LoVo (cell line): ENCODE measurements around the gene RPP30.
A peak's percentile ranks its signal among the peaks of the same experiment; 100 is the strongest.
"Not testable (repeated sequence)": the region's sequence is repeated elsewhere in the genome, so short reads cannot be mapped to it uniquely, and the experiment has no call there.

ENCODE experiments used
- DNase-seq: peaks from one replicate; pipeline ENCODE4 v3.0.0-alpha.2; 2016; ENCODE audit warnings: low spot score

The RPP30 gene

DNA sequence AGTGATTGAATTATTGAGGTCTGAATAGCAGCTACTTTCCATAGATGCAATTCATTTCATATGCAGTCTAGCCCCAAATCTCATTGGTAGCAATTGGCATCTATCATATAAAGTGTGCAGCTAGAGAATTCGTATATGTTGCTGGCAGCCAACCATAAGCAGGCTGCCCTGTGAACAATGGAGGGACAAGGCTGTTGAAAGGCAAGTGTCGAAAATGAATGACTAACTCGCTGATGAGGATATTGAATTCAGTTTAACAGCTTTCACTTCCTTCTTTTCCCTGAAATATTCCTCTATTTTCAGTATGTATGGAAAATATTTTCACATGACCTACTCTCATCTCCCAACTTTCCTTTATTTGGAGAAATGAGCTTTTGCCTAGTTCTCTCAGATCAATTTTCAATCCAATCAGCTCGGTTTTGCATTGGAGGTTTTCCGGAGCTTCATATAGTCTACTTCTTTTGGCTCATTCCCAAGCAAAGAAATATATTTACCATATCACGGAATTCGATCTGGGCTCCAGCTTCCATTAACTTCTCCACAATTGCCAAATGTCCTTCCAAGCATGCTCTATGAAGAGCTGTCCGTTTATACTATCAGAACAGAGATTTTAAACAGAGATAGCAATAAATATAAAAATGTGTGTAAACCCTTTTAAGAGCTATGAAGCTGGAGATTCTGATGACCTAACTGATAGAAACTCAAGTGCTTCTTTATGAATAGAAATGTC, 45.6 kb downstream of the RPP30 start:
- no peak for DNase-seq

DNA sequence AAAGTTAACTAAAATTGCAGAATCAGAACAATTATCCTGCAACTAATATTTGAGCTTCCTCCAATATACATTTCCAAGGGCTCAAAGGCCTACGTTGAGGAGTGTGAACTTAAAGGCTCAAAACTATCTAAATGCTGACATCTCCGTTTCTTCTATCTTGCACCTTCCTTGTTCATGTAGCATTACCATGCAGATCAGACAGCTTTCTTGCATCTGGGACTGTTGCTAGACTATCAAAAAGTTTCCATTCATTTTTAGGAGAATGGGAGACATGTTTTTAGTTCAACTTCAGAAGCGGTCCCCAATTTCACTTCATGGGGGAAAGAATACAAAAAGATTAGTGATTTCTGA, 46.2 kb downstream of the RPP30 start:
- DNase-seq = no peak

DNA sequence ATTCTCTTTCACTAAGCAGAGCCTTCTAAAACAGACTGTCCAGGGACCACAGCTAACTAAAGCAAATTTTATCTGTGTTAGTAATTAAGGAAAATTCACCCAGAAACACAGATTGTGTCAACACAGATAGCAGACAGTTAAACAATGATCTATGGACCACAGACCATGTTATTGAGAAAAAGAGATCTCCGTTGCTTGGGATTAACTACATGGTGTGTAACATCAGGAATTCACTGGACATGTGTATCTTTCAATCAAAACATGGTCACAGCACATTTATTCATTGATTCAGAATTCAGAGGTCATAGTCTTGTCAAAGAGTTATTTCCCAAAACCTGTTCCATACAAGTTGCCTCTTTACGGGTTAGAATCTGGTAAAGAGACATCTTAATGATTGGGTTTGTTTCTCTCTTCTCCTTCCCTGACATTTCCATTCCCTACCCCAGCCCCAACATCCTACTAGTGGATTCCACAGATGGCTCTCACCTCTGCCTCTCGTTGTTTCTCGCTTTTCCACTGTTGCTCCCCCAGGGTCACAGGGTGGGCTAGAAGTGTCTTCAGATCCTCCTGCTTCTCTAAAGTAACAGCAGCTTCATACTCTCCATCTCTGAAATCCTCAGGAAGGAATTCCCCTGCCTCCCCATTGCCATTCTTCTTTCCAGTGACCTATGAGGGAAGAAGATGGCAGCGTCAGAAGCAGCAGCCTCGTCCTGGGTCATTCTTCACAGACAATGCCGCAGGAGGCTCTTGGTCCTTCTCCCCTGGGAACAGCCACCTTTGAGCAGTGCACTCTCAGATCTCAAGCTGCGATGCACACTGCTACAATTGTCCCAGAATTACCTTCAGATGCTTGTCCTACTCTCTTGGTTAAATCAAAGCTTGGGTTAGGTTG, 48.2 kb downstream of the RPP30 start:
- DNase-seq = no peak

DNA sequence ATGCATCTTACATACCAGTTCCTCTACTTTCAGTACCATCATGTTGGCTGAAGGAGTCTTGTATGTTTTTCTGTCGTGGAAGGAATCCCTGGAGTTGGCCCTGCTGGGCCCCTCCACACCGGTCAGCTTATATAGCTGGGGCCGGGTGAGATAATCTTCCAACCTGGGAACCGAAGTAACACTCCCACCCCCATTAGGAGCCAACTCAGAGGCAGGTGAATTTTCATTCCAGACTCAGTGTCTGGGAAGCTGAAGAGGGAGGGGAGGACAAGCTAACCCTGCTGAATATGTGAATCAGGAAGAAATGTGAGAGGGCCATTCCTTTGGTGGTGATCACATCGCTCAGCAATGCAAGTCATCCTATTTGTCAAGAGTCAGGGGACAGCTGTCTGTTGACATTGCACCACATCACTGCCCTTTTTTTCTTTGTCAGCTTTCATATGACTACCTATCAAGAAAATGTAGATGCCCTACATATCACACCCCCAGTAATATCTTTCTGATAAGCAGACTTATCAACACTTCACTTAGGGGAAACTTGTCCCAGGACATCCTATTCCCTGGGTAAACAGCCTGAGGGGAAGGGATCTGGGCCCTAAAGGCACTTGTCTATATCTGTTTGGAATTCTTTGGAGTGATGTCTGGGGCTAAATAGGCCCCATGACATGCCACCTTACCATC, 49.4 kb downstream of the RPP30 start, which contains the start of gene ANKRD1:
TSS of gene ANKRD1 (minus strand) at position 102 of the 681 bp plus-strand sequence. CDS start at position 42, 60 bp downstream.
- DNase-seq = peak; percentile 79

DNA sequence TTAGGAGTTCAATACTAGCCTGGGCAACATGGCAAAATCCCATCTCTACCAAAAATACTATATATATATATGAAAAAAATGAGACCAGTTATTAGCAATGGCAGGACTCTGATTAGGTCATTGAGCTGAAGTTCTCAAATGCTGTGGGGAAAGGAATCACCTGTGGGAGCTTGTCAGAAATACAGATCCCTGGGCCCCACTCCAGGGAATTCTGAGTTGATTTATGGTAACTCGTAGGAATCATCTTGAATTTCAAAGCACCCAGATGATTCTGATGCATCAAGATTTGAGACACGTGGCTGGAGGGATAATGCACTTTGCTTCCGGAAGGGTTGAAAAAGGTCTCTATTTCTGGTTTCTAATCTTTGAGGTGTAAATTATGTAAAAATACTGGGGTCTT, 50.1 kb downstream of the RPP30 start:
- DNase-seq = no peak

DNA sequence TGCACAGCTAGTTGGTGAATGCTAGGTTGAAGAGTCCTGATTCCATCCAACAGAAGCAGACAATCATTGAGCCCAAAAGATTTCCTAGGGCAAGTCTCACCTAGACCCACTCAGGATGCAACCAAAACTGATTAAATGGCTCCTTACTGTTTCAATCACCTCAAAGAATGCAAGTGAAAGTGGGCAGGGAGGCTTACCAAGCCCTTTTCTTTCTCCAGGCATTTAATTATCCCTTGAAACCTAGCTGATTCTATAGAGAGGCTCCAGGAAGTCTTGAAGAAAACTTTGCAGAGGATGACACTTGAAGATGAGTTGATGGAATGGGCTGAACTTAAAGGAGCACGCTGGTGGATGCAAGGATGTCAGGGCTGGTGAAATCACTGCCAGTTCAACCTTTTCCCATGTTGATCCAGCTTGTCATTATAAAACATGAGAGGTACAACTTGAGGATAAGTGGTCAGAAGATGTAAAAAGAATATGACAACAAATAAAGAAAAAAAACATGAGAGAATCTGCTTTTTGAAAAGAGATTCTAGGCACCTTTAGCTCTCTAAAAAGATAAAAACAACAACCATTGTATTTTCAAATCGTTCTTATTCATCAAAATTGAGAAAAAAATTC, 51.4 kb downstream of the RPP30 start:
- no peak for DNase-seq

DNA sequence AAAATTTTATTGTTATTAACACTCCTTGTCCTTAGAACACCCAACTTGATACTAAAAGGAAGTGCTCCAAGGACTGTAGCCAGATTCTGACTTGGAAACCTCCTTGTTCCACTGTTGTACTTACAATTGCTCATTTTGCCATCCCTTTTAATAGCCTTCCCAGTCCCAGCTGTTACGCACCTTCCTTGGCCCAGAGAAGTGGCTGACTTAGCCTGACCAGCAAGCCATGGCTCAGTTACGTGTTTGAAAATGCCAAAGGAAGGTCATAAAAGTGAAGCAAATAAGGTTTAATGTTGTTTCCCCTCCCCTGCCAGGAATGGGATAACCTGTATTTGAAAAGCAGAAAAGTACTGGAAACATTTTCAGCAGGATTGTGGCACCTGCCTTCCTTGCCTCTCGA, 52.8 kb downstream of the RPP30 start:
- no peak for DNase-seq

DNA sequence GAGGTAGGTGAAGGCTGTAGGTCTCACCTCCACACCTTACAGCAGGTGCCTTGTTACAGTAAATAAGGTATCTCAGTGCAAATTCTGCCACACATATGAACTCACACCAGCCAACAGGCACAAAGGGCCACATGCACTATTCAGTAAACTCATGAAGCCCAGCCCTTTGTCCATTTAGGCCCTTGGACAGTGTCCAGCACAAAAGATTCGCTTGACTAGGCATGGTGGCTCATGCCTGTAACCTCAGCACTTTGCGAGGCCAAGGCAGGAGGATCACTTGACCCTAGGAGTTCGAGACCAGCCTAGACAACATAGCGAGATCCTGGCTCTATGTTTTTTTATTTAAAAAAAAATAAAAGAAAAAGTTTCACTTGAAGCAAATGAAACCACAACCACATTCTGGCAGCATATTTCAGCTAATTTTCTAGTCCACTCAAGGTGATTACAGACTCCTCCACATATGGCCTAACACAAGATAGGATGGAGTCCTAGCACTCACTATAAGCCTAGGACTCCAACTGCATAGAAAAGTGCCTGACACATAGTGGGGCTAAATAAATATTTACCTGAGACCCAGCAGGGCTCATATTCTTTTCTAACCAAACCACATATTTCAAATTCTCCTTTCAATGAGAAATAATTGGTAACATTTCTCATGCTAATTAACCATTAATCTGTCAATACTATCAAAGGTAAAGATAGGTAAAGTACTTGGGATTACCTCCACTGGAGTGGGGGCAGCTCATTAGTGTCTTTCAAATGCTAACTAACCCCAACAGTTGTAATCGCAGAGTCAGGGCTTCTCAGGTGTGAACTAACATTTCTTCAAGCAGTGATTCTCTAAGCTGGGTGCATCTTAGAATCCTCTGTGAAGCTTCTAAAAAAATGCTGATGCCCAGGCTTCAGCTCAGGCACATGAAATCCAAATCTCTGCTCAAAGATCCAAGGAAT, 53.6 kb downstream of the RPP30 start:
- no peak for DNase-seq

DNA sequence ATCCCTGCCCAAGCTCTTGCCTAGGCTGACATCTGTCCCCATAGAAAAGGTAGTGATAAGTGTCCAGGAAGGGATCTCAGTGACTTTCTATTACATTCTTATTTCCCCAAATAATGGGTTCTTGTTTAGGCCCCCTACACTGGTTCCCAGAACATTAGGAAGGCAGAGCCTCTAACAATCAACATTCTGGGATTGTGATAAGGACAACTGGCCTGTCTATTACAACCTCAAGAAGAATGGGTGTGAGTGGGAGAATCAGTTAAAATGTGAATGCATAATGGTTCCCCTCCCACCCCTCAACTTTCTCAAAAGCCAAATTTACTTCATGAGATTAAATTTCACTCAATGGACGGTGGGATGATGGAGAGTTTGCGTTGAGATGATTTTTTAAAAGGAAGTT, 55.5 kb downstream of the RPP30 start:
- no peak for DNase-seq

DNA sequence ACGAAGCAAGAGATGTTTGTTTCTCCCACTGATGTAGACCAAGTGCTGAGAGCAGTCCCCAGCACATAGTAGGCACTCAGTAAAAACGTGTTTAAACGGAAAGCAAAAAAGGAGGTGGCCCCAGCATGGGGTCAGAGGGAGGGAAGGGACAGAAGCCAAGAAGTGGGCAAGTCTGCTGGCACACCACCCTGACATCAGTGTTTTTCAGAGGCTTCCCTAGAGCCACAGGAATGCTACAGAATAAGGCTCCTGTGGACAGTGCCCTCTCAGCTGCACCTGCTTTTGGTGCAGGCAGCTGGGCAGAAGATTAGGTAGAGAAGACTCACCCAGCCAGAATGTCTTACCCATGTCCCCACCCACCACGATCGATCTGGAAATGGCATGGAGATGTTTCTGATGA, 57.4 kb downstream of the RPP30 start:
- DNase-seq = peak; percentile 43

DNA sequence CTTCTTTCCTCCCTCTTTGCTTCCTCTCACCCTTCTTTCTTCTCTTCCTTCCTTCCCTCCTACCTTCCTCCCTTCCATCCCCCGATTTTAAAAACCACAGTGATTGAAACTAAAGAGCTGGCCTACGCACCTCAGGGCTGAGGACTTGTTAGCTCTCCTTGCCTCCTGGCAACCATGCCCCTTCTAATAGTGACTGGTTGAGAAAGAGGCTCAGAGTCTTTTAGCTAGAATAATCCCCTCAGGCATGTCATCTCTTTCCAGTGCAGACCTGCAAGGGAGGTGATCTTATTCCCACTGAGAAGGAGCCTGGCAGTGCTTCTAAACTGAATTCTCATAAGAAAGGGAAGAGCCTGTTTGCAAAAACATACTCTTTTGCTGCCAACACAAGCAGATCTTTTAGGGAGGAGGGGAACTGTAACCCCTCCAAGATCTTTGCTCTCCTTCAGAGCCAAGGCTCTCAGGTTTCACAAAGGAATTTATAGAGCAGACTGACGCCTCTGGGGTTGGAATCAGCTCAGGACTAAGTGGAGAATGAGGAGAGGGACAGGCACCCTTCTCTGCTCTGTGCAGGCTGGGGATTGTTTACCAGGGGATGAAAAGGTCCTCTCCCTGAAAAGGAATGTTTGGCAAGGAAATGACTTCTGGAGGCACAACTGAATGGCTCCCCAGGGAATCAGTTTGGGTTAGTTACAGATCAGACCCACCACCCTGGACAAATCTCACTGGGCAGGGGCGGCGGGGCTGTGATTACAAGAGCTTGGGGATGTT, 58.5 kb downstream of the RPP30 start:
- peak; percentile 67 for DNase-seq

DNA sequence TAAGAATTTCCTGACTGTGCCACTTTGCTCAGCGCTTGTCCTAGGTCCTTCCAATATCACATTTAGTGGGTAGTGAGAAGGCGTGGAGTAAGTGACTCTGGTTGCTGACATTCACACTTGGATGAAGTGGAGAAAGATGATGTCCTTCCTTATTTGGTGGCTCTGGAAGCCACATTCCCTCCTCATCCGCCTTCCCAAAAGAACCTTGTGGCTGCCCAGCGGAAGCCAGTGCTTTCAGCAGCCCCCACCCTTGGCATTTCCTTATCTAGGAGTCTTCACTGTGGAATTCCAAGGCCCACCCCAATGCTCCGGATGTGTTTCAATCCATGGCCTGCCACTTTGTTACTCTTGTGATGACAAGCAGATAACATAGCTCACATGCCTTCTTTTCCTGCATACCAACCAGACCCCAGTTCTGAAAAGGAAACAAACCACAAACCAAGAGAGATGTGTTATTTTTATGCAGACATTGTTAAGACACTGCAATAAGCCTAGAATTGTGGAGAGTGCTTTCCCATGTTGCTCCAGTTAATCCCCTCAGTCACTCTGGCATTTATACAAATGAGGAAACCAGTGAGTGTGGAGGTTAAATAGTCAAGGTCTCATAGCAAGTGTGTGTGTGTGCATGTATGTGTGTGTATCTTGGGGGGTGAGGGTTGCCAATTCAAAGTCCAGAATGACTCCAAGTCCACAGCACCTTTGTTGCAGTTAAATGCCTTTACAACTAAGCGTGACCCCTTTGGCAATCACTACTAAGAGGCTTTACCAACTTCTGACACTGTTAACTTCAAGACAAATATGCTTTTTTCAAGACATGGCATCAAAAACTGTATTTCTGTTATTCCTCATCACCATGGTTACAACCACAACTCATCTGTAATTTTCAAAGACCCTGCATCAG, 59.4 kb downstream of the RPP30 start:
- peak; percentile 74 for DNase-seq

DNA sequence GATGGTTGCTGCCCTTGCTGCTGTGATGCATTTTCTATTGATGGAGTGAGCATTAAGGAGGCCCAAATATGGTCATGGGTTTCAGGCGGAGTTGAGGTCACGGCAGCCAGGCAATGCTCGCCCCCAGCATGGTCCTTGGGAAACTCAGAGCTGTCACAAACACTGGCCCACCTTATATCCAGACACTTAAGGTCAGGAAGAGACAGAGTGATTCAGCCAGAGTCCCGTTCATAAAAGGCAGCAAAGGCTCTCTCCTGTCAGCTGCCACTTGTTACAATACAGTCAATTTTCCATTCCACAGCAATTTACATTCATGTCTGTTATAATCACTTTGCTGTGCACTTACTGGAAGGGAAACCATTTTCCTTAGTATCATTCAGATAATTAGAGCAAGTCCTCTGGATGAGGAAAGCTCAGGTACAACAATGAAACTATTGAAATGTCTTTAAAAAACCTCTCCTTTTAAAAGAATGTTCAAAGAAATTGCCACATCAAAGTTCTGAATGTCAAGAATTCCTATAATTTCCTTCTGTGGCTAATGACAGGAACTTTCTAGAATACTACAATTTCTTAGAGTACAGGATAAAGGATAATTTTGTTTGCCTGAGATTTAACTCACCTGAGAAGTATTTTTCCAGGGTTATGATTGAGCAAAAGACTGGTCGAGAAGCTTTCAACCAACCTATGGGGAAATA, 64.0 kb downstream of the RPP30 start:
- DNase-seq = peak; percentile 25

DNA sequence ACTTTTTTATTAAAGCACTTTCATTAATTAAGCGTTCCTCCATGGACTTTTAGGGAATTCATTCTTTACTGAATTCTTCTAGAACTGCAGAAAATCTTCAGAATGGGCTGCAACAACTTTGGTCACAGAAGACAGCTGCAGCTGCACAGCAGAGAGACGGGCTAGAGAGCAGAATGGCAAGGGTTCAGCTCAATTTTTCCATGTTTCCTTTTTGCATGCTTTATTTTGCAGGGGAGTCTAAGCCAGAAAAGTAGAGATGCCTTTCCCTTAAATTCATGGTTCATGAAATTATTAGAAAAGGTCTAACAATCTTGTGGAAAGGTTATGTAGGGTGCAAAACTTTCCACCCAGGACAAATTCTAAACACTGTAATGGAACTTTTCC, 64.5 kb downstream of the RPP30 start:
- no peak for DNase-seq

DNA sequence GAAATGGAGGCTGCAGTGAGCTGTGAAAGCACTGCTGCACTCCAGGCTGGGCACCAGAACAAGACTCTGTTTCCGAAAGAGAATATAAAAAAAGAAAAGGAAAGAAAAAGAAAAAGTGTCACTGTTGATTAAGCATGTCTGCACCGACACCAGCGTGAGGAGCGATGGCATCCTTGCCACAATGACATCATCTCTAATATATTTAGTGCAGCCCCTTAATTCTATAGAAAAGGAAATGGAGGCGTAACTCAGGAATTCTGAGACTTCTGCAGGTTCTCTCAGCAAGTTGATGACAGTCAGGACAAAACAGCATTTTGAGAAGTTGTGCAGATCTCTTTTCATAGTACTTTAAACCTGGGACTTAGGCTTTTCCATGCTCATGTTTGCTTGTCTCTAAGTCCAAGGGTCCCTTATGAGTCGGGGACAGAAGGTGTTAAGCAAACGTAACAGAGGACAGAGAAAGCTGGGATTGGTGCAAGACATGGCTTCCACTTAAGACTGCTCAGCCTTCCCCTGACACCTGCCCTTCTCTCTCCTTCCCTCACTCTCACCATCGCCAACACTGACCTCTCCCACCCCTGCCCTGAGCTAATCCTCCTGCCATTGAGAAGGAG, 66.0 kb downstream of the RPP30 start:
- no peak for DNase-seq

DNA sequence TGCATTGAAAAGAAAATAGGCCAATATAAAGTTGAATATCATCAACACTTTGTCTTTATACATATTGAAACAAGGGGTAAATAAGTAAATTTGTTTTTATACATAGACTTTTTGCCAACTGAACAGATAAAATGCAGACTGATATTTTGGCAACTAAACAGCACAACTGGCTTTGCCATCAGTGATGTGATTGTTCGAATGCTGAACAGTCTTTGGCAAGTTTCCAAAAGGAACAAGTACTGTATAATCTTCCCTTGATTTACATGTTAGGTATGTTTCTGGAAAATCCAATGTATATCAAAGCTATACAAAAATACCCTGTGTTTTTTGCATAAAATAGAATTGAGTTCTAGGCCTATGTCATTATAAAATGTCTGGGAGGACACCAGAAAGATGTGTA, 67.3 kb downstream of the RPP30 start:
- no peak for DNase-seq

DNA sequence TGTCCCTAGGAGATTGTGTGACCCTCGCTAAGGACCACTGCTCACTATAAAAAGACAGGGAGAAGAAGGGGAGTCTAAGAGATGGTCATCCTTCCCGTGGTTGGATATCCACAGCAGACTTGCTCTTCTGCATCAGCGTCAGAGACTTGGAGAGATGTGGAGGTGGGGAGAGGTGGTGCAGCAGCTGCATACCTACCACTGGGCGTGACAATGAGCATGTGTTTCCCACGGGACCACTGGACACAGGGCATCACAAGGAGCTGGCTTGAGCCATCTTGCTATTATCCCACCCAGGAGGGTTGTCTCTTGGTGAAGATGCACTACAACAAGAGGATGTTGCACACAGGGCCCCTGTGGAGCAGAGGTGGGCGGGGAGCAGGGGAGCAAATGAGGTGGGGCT, 67.9 kb downstream of the RPP30 start:
- DNase-seq = no peak

DNA sequence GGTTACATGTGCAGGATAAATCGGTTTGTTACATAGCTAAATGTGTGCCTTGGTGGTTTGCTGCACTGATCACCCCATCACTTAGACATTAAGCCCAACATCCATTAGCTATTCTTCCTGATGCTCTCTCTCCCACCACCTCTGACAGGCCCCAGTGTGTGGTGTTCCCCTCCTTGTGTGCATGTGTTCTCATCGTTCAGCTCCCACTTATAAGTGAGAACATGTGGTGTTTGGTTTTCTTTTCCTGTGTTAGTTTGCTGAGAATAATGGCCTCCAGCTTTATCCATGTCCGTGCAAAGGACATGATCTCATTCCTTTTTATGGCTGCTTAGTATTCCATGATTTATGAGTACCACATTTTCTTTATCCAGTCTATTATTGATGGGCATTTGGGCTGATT, 71.2 kb downstream of the RPP30 start:
- DNase-seq = not testable (repeated sequence)
